ENCODE data around the gene COG8. TPM values are rescaled to one million over a fixed set of nuclear protein-coding genes. Genes with fewer than 3 reads are reported as not detected.
"Not testable (repeated sequence)": the region's sequence is repeated elsewhere in the genome, so short reads cannot be mapped to it uniquely, and the experiment has no call there.

The COG8 gene
- 38.5 and 45.0 TPM in 2 replicates for total RNA-seq (2014; rRNA removed; shearing (Covaris generic))
- 36.4 and 42.0 TPM in 2 replicates for polyA plus RNA-seq (2015; cell fraction: cytosol; rRNA removed)
- polyA plus RNA-seq (2015; cell fraction: nucleus; rRNA removed) = 32.0 and 33.2 TPM in 2 replicates

DNA sequence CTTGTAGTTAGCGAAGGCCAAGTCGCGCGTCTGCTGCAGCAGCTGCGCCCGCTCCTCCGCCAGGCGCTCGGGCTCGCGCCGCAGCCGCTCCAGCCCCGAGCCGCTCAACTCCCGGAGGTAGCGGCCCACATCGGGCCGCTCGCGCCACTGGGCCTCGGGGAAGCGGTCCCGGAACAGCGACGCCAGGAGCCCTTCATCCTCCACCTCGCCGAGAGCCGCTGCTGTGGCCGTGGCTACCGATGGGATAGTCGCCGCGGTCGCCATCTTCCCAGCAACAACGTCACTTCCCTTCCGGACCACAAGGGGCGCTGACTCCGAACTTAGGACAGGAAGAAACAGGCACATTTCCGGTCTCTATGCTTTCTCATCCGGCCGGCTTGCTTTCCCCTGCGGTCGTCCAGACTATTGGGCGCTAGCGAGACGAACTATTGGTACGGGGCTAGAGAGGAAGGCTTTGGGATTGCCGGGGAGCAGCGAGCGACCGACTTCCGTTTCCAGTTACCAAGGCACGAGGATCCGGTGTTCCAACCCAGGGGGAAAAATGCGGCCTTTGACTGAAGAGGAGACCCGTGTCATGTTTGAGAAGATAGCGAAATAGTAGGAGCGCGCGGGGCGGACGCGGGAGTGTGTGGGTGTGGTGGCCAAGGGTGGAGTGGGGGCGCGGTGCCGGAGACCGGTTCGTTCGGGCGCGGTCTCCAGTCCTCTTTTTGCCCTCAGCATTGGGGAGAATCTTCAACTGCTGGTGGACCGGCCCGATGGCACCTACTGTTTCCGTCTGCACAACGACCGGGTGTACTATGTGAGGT, at the start of gene COG8, which contains the start of gene NIP7:
TSS of gene COG8 (minus strand) at position 276 of the 806 bp plus-strand sequence. CDS start at position 264, 12 bp downstream.
TSS of gene NIP7 (plus strand) at position 484 of the 806 bp plus-strand sequence. CDS start at position 542, 58 bp downstream.
- in situ Hi-C loops (cut with HindIII; ENCODE audit: low pct_unique_long_range_greater_than_20kb, low sequenced_read_pairs) = no loop called here
- DNase-seq (ENCODE audit: low read depth, low spot score) = peak; percentile 98

- in situ Hi-C loops (cut with HindIII; ENCODE audit: low pct_unique_long_range_greater_than_20kb, low sequenced_read_pairs) = no loop called here
- DNase-seq (ENCODE audit: low read depth, low spot score) = no peak
Observed at GRCh38 chr16:69386596-69386995, 47.2 kb upstream of the COG8 start.

- in situ Hi-C loops (cut with HindIII; ENCODE audit: low pct_unique_long_range_greater_than_20kb, low sequenced_read_pairs) = no loop called here
- DNase-seq (ENCODE audit: low read depth, low spot score) = no peak
Observed at GRCh38 chr16:69384974-69385373, 45.6 kb upstream of the COG8 start.

GRCh38 chr16:69382421-69382820, 43.1 kb upstream of the COG8 start:
- in situ Hi-C loops (cut with HindIII; ENCODE audit: low pct_unique_long_range_greater_than_20kb, low sequenced_read_pairs) = no loop called here
- DNase-seq (ENCODE audit: low read depth, low spot score) = no peak

DNA sequence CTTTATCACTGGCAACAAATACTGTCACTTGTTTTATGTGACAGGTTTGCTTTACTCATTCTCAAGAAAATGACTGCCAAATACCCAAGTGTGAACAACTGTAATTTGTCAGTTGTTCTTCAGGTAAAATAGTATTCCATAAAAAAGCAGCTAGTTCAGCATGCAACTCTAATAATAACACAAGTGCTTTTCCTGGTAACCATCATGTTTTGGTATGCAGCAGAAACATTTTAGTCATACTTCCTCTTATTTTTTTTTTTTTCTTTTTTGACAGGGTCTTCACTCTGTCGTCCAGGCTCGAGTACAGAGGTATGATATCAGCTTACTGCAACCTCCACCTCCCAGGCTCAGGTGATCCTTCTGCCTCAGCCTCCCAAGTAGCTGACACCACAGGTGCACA, 41.9 kb upstream of the COG8 start:
- DNase-seq (ENCODE audit: low read depth, low spot score) = no peak
- in situ Hi-C loops (cut with HindIII; ENCODE audit: low pct_unique_long_range_greater_than_20kb, low sequenced_read_pairs) = no loop called here

DNA sequence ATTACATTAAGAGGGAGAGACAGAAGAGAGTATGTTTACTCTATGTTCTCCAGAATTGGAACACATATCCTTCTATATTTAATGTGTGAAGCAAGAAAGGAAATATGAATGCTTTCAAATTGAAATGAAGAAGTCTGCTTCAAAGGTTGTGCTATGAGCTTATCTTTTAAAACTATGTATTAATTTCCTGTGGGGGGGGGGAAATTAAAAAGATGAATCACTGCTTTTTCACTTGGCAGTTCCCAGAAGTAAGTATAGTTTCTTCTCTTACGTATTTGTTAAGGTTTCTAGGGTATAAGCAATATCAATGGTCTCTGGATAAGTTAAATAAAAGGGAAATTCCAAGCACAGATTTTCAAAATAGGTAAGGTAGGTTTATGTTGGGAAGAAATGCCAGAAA, 39.4 kb upstream of the COG8 start:
- no peak for DNase-seq (ENCODE audit: low read depth, low spot score)
- in situ Hi-C loops (cut with HindIII; ENCODE audit: low pct_unique_long_range_greater_than_20kb, low sequenced_read_pairs) = no loop called here

DNA sequence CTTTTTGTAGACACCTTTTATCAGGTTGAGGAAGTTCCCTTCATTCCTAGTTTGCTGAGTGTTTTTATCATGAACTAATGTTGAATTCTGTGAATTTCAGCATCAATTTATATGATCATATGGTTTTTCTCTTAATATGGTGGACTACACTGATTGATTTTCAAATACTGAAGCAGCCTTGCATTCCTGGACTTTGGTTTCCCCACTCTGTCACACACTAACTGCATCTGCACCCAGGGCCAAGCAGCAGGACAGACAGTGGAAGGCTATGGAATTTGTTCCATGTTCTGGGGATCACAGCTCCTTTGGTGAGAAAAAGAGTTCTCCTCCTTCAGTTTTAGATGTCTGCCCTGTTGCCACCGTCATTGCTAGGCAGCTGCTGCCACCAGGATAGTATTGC, 38.7 kb upstream of the COG8 start:
- no peak for DNase-seq (ENCODE audit: low read depth, low spot score)
- in situ Hi-C loops (cut with HindIII; ENCODE audit: low pct_unique_long_range_greater_than_20kb, low sequenced_read_pairs) = no loop called here

DNA sequence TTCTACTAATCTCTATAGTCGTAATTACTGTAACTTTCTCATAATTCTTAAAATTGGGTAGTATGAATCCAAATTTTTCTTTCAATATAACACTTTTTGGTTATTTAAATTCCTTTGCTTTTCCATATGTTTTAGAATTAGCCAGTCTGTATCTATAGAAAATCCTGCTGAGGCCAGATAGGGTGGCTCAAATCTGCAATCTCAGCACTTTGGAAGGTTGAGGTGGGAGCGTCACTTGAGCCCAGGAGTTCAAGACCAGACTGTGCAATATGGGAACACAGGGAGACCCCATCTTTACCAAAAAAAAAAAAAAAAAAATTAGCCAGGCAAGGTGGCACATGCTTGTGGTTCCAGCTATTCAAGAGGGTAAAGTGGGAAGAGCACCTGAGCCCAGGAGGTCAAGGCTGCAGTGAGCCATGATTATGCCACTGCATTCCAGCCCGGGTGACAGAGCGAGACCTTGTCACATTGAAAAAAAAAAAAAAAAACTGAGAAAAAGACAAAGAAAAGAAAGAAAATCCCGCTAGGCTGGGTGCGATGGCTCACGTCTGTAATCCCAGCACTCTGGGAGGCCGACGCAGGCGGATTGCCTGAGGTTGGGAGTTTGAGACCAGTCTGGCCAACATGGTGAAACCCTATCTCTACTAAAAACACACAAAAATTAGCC, 37.2 kb upstream of the COG8 start:
- in situ Hi-C loops (cut with HindIII; ENCODE audit: low pct_unique_long_range_greater_than_20kb, low sequenced_read_pairs) = no loop called here

GRCh38 chr16:69373019-69373418, 33.7 kb upstream of the COG8 start:
- DNase-seq (ENCODE audit: low read depth, low spot score) = no peak
- in situ Hi-C loops (cut with HindIII; ENCODE audit: low pct_unique_long_range_greater_than_20kb, low sequenced_read_pairs) = no loop called here

More for the DNA sequence above, 37.2 kb upstream of the COG8 start:
- DNase-seq (ENCODE audit: low read depth, low spot score) = no peak

- no peak for DNase-seq (ENCODE audit: low read depth, low spot score)
- in situ Hi-C loops (cut with HindIII; ENCODE audit: low pct_unique_long_range_greater_than_20kb, low sequenced_read_pairs) = no loop called here
Observed at GRCh38 chr16:69371564-69371963, 32.2 kb upstream of the COG8 start.

- in situ Hi-C loops (cut with HindIII; ENCODE audit: low pct_unique_long_range_greater_than_20kb, low sequenced_read_pairs) = no loop called here
- DNase-seq (ENCODE audit: low read depth, low spot score) = no peak
Observed at GRCh38 chr16:69368866-69369265, 29.5 kb upstream of the COG8 start.

DNA sequence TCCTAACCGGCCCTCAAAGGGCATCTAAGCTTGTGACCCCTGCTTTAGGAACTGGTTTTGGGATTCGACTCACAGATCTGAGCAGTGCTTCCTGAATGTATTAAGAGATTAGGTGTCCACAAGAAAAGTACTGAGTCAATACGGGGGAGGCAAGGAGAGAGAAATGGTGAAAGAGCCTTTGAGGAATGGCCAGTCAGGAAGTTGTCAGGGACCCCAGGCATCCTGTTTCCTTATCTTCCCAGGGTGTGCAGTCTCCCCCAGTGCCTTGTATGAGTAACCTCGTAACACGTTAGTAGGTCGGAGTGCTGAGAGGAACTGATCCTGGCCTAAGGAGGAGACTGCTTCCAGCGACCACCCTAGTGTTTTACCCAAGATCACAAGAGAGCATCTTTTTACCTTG, 28.6 kb upstream of the COG8 start:
- DNase-seq (ENCODE audit: low read depth, low spot score) = no peak
- in situ Hi-C loops (cut with HindIII; ENCODE audit: low pct_unique_long_range_greater_than_20kb, low sequenced_read_pairs) = no loop called here

DNA sequence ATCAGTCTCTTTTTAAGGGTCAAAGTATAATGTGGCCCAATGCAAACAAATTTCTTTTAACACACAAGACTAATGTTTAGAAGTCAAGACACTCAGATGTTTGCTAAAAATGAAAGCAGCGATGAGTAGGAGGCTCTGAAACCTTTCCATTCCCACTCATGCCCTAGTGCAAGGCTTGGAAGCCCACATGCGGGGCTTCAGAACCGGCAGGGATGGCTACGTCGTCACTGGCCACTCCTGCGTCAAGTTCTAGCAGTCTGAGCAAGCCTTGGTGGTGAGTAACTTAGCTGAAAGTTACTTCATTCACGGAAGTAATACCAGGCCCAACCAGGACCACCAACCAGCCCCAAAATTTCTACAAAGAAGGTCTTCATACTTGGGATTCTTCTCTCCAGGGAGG, 27.1 kb upstream of the COG8 start:
- in situ Hi-C loops (cut with HindIII; ENCODE audit: low pct_unique_long_range_greater_than_20kb, low sequenced_read_pairs) = no loop called here
- DNase-seq (ENCODE audit: low read depth, low spot score) = no peak

DNA sequence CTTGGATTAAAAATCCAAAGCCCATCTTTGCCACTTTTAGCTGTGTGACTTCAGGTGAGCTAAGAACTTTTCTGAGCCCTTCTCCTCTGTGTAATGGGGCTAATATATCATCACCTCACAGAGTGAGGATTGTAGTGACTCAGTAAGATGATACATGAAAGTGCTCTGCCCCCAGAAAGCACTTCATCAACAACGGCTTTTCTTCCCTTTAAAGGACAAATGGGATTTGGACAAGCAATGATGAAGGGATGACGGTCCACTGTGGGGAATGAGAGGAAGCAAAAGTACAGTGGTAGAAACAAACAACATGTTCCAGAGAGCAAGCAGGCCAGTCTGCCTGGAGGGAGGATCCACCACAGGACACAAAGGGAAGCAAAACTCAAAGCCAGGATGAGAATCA, 26.5 kb upstream of the COG8 start:
- in situ Hi-C loops (cut with HindIII; ENCODE audit: low pct_unique_long_range_greater_than_20kb, low sequenced_read_pairs) = no loop called here
- DNase-seq (ENCODE audit: low read depth, low spot score) = no peak

DNA sequence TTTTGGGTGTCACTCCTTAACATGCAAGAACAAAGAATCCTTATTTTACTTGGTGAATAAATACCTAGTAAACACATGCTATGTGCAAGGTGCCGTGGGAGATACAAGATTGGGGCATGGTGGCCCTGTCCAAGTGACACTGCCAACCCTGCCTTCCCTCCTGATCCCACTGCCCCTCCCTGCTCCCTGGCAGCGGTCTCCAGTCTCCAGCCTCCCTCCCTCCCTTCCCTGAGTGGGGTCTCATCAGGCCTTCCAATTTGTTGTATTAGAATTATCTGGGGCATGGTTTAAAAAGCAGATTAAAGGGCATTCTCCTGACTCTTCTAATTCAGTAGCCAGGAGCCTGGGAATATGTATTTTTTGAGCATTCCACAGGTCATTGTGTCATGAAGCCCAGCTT, 24.7 kb upstream of the COG8 start:
- in situ Hi-C loops (cut with HindIII; ENCODE audit: low pct_unique_long_range_greater_than_20kb, low sequenced_read_pairs) = no loop called here
- no peak for DNase-seq (ENCODE audit: low read depth, low spot score)

DNA sequence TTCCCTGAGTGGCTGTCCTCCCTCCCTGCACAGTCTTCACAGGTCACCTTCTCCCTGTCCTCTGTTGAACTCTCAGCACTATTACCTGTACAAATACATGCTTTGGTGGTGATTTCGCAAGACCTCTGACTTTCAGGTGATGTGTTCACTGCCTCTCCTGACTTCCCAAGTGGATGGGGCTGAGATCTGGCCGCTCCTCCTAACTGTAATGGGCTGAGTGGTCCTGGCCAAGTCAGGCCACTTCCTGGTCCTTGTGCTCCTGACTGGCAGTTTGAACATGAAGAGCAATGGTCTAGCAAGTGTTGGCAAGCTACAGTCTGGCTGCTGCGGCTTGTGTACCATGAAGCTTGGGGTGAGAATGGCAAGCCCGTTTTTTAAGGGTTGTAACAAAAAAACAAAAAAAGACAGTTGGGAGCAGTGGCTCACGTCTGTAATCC, 23.9 kb upstream of the COG8 start:
- in situ Hi-C loops (cut with HindIII; ENCODE audit: low pct_unique_long_range_greater_than_20kb, low sequenced_read_pairs) = no loop called here
- no peak for DNase-seq (ENCODE audit: low read depth, low spot score)

- DNase-seq (ENCODE audit: low read depth, low spot score); in situ Hi-C loops (cut with HindIII; ENCODE audit: low pct_unique_long_range_greater_than_20kb, low sequenced_read_pairs): not testable (repeated sequence)
Observed at GRCh38 chr16:69360070-69360469, 20.7 kb upstream of the COG8 start.

- DNase-seq (ENCODE audit: low read depth, low spot score) = no peak
- in situ Hi-C loops (cut with HindIII; ENCODE audit: low pct_unique_long_range_greater_than_20kb, low sequenced_read_pairs) = no loop called here
Observed at GRCh38 chr16:69351309-69352027, 12.1 kb upstream of the COG8 start, which contains the start of gene TMED6. TSS of gene TMED6 (minus strand) at chr16:69351786. CDS start at chr16:69351753, 33 bp downstream.

All from SK-MEL-5 (cell line).